ENCODE data around the gene SH3RF2. TPM values are rescaled to one million over a fixed set of nuclear protein-coding genes. Genes with fewer than 3 reads are reported as not detected.
"Not testable (repeated sequence)": the region's sequence is repeated elsewhere in the genome, so short reads cannot be mapped to it uniquely, and the experiment has no call there.

Gene SH3RF2
- total and polyA plus RNA-seq, 2 of the 13 experiments (the other 11 are each of a cell fraction or from before 2014, with no cell fraction given), result 2.6 to 3.7 TPM

- TF ChIP-seq MLXIP (CRISPR knock-in tag; IDR thresholded peaks at IDR 0.05; ENCODE audit: borderline replicate concordance), result no peak
- TF ChIP-seq ZNF850 (CRISPR knock-in tag; conservative IDR thresholded peaks at IDR 0.05), result no peak
Measured at GRCh38 chr5:146009020-146009419, 72.6 kb downstream of the SH3RF2 start (continued).

- H4K20me1 ChIP-seq (ENCODE audit: insufficient read depth, low read length); H3K27me3 ChIP-seq (ENCODE audit: control insufficient read depth in 1 of 2, insufficient read depth in 2 of 2, low read length in 2 of 2); POLR2A ChIA-PET; ATAC-seq; H3K79me2 ChIP-seq (ENCODE audit: insufficient read depth, low read length); H2AFZ ChIP-seq (ENCODE audit: low read length); H3K4me2 ChIP-seq (ENCODE audit: low read depth, low read length); DNase-seq (ENCODE audit: low spot score); in situ Hi-C loops (cut with HindIII; ENCODE audit: extremely low pct_ligation_motif_present, low pct_unique_long_range_greater_than_20kb); intact Hi-C loops (cut with micrococcal nuclease; ENCODE audit: unreplicated experiment); BruUV-seq (replicated peaks); FAIRE-seq; H3K4me3 ChIP-seq (replicated peaks in 1 of 3; ENCODE audit: insufficient read depth in 1 of 3, low read depth in 2 of 3, low read length in 3 of 3); H3K27ac ChIP-seq (ENCODE audit: extremely low read length, insufficient read depth, low read length); H3K9ac ChIP-seq (ENCODE audit: insufficient read depth, low read depth, low read length); CTCF ChIA-PET (ENCODE audit: low intra/inter-chr PET ratio, low total read pairs); H3K9me3 ChIP-seq (ENCODE audit: low read length): not testable (repeated sequence)
- Histone ChIP-seq H3K36me3 (replicated peaks in 1 of 2; ENCODE audit: control insufficient read depth in 1 of 2, insufficient read depth in 2 of 2, low read length in 2 of 2) (peaks cover 2 to 12% of the 10 kb centered on the region in 2 experiments; a peak in 2 of 5 replicates), H3K4me1 (ENCODE audit: insufficient read depth, low read length) (peaks cover 16% of the 10 kb centered on the region)
- 83% methylated on average over 5 of the region's 5 CpGs for WGBS (ENCODE audit: low lambda C conversion rate)
Measured at GRCh38 chr5:146010447-146010846, 74.1 kb downstream of the SH3RF2 start.

- ATAC-seq, result no peak
- in situ Hi-C loops (cut with HindIII; ENCODE audit: extremely low pct_ligation_motif_present, low pct_unique_long_range_greater_than_20kb), result no loop called here
- Histone ChIP-seq H3K79me2 (ENCODE audit: insufficient read depth, low read length) (no peaks in the 10 kb centered on the region), H3K4me1 (ENCODE audit: insufficient read depth, low read length) (no peaks in the 10 kb centered on the region), H3K4me2 (ENCODE audit: low read depth, low read length) (no peak overlapping the region), H3K9me3 (ENCODE audit: low read length) (no peaks in the 10 kb centered on the region), H3K36me3 (replicated peaks in 1 of 2; ENCODE audit: control insufficient read depth in 1 of 2, insufficient read depth in 2 of 2, low read length in 2 of 2) (peaks cover 4 to 13% of the 10 kb centered on the region in 2 experiments; a peak in 4 of 5 replicates), H3K4me3 (replicated peaks in 1 of 3; ENCODE audit: insufficient read depth in 1 of 3, low read depth in 2 of 3, low read length in 3 of 3) (no peak overlapping the region), H4K20me1 (ENCODE audit: insufficient read depth, low read length) (no peaks in the 10 kb centered on the region), H3K27ac (ENCODE audit: extremely low read length, insufficient read depth, low read length) (no peak overlapping the region), H3K27me3 (ENCODE audit: control insufficient read depth in 1 of 2, insufficient read depth in 2 of 2, low read length in 2 of 2) (no peaks in the 10 kb centered on the region), H2AFZ (ENCODE audit: low read length) (no peak overlapping the region), H3K9ac (ENCODE audit: insufficient read depth, low read depth, low read length) (no peak overlapping the region)
- no peak for FAIRE-seq
- BruUV-seq (replicated peaks), result no TSS peak
- WGBS (ENCODE audit: low lambda C conversion rate), result 88% methylated on average over 7 of the region's 9 CpGs
- DNase-seq (ENCODE audit: low spot score), result no peak
- POLR2A ChIA-PET, result no interaction called here
- CTCF ChIA-PET (ENCODE audit: low intra/inter-chr PET ratio, low total read pairs), result no interaction called here
- intact Hi-C loops (cut with micrococcal nuclease; ENCODE audit: unreplicated experiment), result no loop called here
- TF ChIP-seq ARID5B (CRISPR knock-in tag; IDR thresholded peaks at IDR 0.05), result no peak
- no peak for TF ChIP-seq ZNF557 (CRISPR knock-in tag; IDR thresholded peaks at IDR 0.05)
- no peak for TF ChIP-seq POGZ (CRISPR knock-in tag; IDR thresholded peaks at IDR 0.05)
- no peak for TF ChIP-seq KLF15 (CRISPR knock-in tag; IDR thresholded peaks at IDR 0.05; ENCODE audit: borderline replicate concordance)
- no peak for TF ChIP-seq ZNF704 (CRISPR knock-in tag; IDR thresholded peaks at IDR 0.05; ENCODE audit: borderline replicate concordance)
- TF ChIP-seq HNF4A (CRISPR knock-in tag; IDR thresholded peaks at IDR 0.05), result no peak
- no peak for TF ChIP-seq GLI4 (CRISPR knock-in tag; IDR thresholded peaks at IDR 0.05; ENCODE audit: borderline replicate concordance)
Measured at GRCh38 chr5:146013761-146014160, 77.4 kb downstream of the SH3RF2 start.
